H9 (cell line): ENCODE data around the gene TRIOBP. TPM values are rescaled to one million over a fixed set of nuclear protein-coding genes. Genes with fewer than 3 reads are reported as not detected.

Experiments
- DNase-seq: peaks from one replicate; pipeline ENCODE4 v3.0.0-alpha.2; 2017
- H2AFZ ChIP-seq: one replicate; pipeline ENCODE4 v1.6.1; 2013; ENCODE audit warnings: mild to moderate bottlenecking, low read length, control low read depth, moderate library complexity
- H2AK5ac ChIP-seq: 2 replicates; pipeline ENCODE4 v1.6.1; 2013; ENCODE audit warnings: low read length, control low read depth, mixed read lengths; ENCODE audit not compliant: insufficient read length
- H2BK120ac ChIP-seq: one replicate; pipeline ENCODE4 v1.6.1; 2013; ENCODE audit warnings: low read depth, mild to moderate bottlenecking, low read length, control low read depth, inconsistent platforms; ENCODE audit not compliant: poor library complexity, severe bottlenecking
- H2BK12ac ChIP-seq: 2 replicates; pipeline ENCODE4 v1.6.1; 2013; ENCODE audit warnings: low read length, control low read depth, mixed read lengths, low read depth; ENCODE audit not compliant: insufficient read length
- H2BK15ac ChIP-seq: 2 replicates; pipeline ENCODE4 v1.6.1; 2013; ENCODE audit warnings: low read depth, low read length, control low read depth
- H2BK20ac ChIP-seq: one replicate; pipeline ENCODE4 v1.6.1; 2013; ENCODE audit warnings: low read depth, mild to moderate bottlenecking, low read length, control low read depth, inconsistent platforms; ENCODE audit not compliant: poor library complexity, severe bottlenecking
- H2BK5ac ChIP-seq: 2 replicates; pipeline ENCODE4 v1.6.1; 2013; ENCODE audit warnings: low read length, control low read depth, mixed read lengths; ENCODE audit not compliant: insufficient read length
- H3K14ac ChIP-seq: 2 replicates; pipeline ENCODE4 v1.6.1; 2013; ENCODE audit warnings: low read length, control low read depth; ENCODE audit not compliant: insufficient read depth
- H3K18ac ChIP-seq: 2 replicates; pipeline ENCODE4 v1.6.1; 2013; ENCODE audit warnings: low read depth, mild to moderate bottlenecking, mixed read lengths, low read length, control low read depth; ENCODE audit not compliant: insufficient read length
- H3K23ac ChIP-seq: 2 replicates; pipeline ENCODE4 v1.6.1; 2013; ENCODE audit warnings: low read length, control low read depth, mixed read lengths, low read depth; ENCODE audit not compliant: insufficient read length
- H3K23me2 ChIP-seq: 2 replicates; pipeline ENCODE4 v1.6.1; 2013; ENCODE audit warnings: low read depth, mild to moderate bottlenecking, mixed read lengths, low read length, control low read depth; ENCODE audit not compliant: insufficient read length, poor library complexity, severe bottlenecking
- H3K27ac ChIP-seq: 2 replicates; pipeline ENCODE4 v1.5.1; 2013; ENCODE audit warnings: low read length, control low read depth, mixed read lengths, low read depth; ENCODE audit not compliant: insufficient read length
- H3K27me3 ChIP-seq: 2 replicates; pipeline ENCODE4 v1.6.1; 2013; ENCODE audit warnings: low read length, control low read depth, inconsistent platforms; ENCODE audit not compliant: insufficient read depth
- H3K4ac ChIP-seq: 2 replicates; pipeline ENCODE4 v1.6.1; 2013; ENCODE audit warnings: low read depth, mild to moderate bottlenecking, control low read depth, inconsistent platforms, low read length, moderate library complexity
- H3K4me1 ChIP-seq: 2 replicates; pipeline ENCODE4 v1.6.1; 2013; ENCODE audit warnings: low read length, control low read depth, inconsistent platforms; ENCODE audit not compliant: insufficient read depth
- H3K4me2 ChIP-seq: 2 replicates; pipeline ENCODE4 v1.6.1; 2013; ENCODE audit warnings: low read length, control low read depth, mixed read lengths; ENCODE audit not compliant: insufficient read length, insufficient read depth
- H3K56ac ChIP-seq: 2 replicates; pipeline ENCODE4 v1.6.1; 2013; ENCODE audit warnings: low read depth, mild to moderate bottlenecking, mixed read lengths, low read length, control low read depth; ENCODE audit not compliant: insufficient read length
- H3K79me1 ChIP-seq: 2 replicates; pipeline ENCODE4 v1.6.1; 2013; ENCODE audit warnings: low read depth, mild to moderate bottlenecking, moderate library complexity, low read length, control low read depth, inconsistent platforms; ENCODE audit not compliant: insufficient read depth, poor library complexity, severe bottlenecking
- H3K79me2 ChIP-seq: 2 replicates; pipeline ENCODE4 v1.6.1; 2013; ENCODE audit warnings: low read length, control low read depth, inconsistent platforms; ENCODE audit not compliant: insufficient read depth
- H3K9ac ChIP-seq: 2 replicates; pipeline ENCODE4 v1.6.1; 2013; ENCODE audit warnings: low read length, control low read depth, mixed read lengths; ENCODE audit not compliant: insufficient read length; ENCODE audit errors: extremely low read depth
- H3K9me3 ChIP-seq: one replicate; pipeline ENCODE4 v1.6.1; 2013; ENCODE audit warnings: low read depth, low read length, inconsistent platforms; ENCODE audit not compliant: control insufficient read depth
- H3T11ph ChIP-seq: one replicate; pipeline ENCODE4 v1.6.1; 2013; ENCODE audit warnings: mild to moderate bottlenecking, low read length, control low read depth, inconsistent platforms
- H4K20me1 ChIP-seq: one replicate; pipeline ENCODE4 v1.6.1; 2013; ENCODE audit not compliant: control insufficient read depth, insufficient read length, insufficient read depth
- H4K5ac ChIP-seq: 2 replicates; pipeline ENCODE4 v1.6.1; 2013; ENCODE audit warnings: low read depth, mild to moderate bottlenecking, mixed read lengths, low read length, control low read depth; ENCODE audit not compliant: insufficient read length
- H4K8ac ChIP-seq: replicated peaks from 2 replicates; pipeline ENCODE4 v1.6.1; 2013; ENCODE audit warnings: low read length, control low read depth, mixed read lengths, low read depth; ENCODE audit not compliant: insufficient read length
- H4K91ac ChIP-seq: 2 replicates; pipeline ENCODE4 v1.6.1; 2013; ENCODE audit warnings: low read depth, mild to moderate bottlenecking, moderate library complexity, mixed read lengths, low read length, control low read depth; ENCODE audit not compliant: insufficient read length
- H3K27ac Mint-ChIP-seq, 3 experiments: 2 replicates in 2 of 3; 3 replicates in 1 of 3; pipeline ENCODE4 v1.8.0; 2020 to 2021; ENCODE audit warnings: mixed read lengths in 3 of 3, mild to moderate bottlenecking in 1 of 3, moderate library complexity in 1 of 3
- H3K27me3 Mint-ChIP-seq: 2 replicates; pipeline ENCODE4 v1.8.0; 2021; ENCODE audit warnings: low read depth, mild to moderate bottlenecking, moderate library complexity, mixed read lengths
- H3K36me3 Mint-ChIP-seq, 3 experiments: 2 replicates in 2 of 3; 3 replicates in 1 of 3; pipeline ENCODE4 v1.8.0; 2020 to 2021; ENCODE audit warnings: low read depth in 3 of 3, mixed read lengths in 3 of 3; ENCODE audit not compliant: insufficient read depth in 1 of 3
- H3K4me1 Mint-ChIP-seq, 2 experiments: 2 replicates each; pipeline ENCODE4 v1.8.0; 2020; ENCODE audit warnings: mixed read lengths in 2 of 2
- H3K4me3 Mint-ChIP-seq, 2 experiments: 2 replicates in 1 of 2; 3 replicates in 1 of 2; pipeline ENCODE4 v1.8.0; 2020 to 2021; ENCODE audit warnings: mild to moderate bottlenecking in 2 of 2, mixed read lengths in 2 of 2, moderate library complexity in 1 of 2
- H3K9me3 Mint-ChIP-seq, 2 experiments: 2 replicates in 1 of 2; 3 replicates in 1 of 2; pipeline ENCODE4 v1.8.0; 2020; ENCODE audit warnings: mild to moderate bottlenecking in 2 of 2, mixed read lengths in 2 of 2, moderate library complexity in 1 of 2
- WGBS: extraction: QIAGEN DNeasy Blood & Tissue Kit; methylation state at CpG from one replicate; pipeline ENCODE4 v1.1.7; 2013; ENCODE audit warnings: missing lambda C conversion rate, low lambda C conversion rate, mixed read lengths; ENCODE audit not compliant: insufficient read length; ENCODE audit errors: extremely low coverage; 5-methylcytosine and 5-hydroxymethylcytosine counted together
- total RNA-seq: library from RNA; stranded (reverse); gene quantifications from 2 replicates; pipeline ENCODE4 v1.2.1, GENCODE V29; 2021
- TF ChIP-seq, protein P1 (sequence below): fragments of 200-600 bp; sonication (generic); conservative IDR thresholded peaks from 3 replicates; pipeline ENCODE4 v1.8.0; 2021; ENCODE audit warnings: antibody characterized with exemption, mild to moderate bottlenecking

TRIOBP gene
- total RNA-seq, 1 experiment from 2014 or later = 52.7 TPM

DNA sequence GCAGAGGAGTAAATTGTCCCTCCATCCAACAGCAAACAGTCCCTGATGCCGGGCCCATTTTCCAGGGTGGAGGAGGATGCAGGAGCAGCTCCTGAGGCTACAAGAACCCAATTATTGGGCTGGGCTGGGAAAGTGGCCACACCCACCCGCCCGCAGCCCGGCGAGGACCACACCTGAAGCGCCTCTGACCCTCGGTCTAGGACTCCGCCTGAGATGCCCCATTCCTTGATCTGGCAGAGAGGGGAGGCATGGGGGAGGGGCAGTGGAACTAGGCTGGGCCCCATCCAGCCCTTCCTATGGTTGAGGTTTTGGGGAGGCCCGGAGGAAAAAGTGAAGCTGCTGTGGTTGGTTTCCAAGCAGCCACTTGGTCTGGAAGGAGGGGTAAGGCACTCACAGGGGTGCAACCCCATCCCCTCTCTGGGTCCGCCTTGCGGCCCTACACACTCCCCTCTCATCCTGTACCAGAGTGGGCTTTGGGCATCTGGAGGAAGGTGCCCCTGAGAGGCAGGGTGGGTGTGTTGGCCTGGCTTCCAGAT, 23.9 kb upstream of the TRIOBP start:
- H3K27me3 Mint-ChIP-seq = peaks cover 5% of the 10 kb centered on the region
- no peak overlapping the region for H3K18ac ChIP-seq
- H2BK12ac ChIP-seq = no peak overlapping the region
- H3K4me2 ChIP-seq = no peak overlapping the region
- no peak overlapping the region for H3K4ac ChIP-seq
- no peak overlapping the region for H4K8ac ChIP-seq
- no peak overlapping the region for H2AFZ ChIP-seq
- no peak overlapping the region for H4K91ac ChIP-seq
- DNase-seq = no peak
- H3K27me3 ChIP-seq = no peaks in the 10 kb centered on the region
- H2AK5ac ChIP-seq = no peak overlapping the region
- no peaks in the 10 kb centered on the region for H3K9me3 Mint-ChIP-seq
- peaks cover 3% of the 10 kb centered on the region for H3K23me2 ChIP-seq
- H4K5ac ChIP-seq = no peak overlapping the region
- H3K14ac ChIP-seq = no peak overlapping the region
- no peaks in the 10 kb centered on the region for H4K20me1 ChIP-seq
- no CpG with 5 or more reads among the region's 11 CpGs for WGBS
- no peak overlapping the region for H3K27ac Mint-ChIP-seq
- TF ChIP-seq, protein P1, sequence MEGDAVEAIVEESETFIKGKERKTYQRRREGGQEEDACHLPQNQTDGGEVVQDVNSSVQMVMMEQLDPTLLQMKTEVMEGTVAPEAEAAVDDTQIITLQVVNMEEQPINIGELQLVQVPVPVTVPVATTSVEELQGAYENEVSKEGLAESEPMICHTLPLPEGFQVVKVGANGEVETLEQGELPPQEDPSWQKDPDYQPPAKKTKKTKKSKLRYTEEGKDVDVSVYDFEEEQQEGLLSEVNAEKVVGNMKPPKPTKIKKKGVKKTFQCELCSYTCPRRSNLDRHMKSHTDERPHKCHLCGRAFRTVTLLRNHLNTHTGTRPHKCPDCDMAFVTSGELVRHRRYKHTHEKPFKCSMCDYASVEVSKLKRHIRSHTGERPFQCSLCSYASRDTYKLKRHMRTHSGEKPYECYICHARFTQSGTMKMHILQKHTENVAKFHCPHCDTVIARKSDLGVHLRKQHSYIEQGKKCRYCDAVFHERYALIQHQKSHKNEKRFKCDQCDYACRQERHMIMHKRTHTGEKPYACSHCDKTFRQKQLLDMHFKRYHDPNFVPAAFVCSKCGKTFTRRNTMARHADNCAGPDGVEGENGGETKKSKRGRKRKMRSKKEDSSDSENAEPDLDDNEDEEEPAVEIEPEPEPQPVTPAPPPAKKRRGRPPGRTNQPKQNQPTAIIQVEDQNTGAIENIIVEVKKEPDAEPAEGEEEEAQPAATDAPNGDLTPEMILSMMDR = no peak
- no peak overlapping the region for H3K56ac ChIP-seq
- H3T11ph ChIP-seq = no peak overlapping the region
- H3K79me1 ChIP-seq = no peaks in the 10 kb centered on the region
- H3K79me2 ChIP-seq = no peaks in the 10 kb centered on the region
- no peaks in the 10 kb centered on the region for H3K4me1 ChIP-seq
- no peak overlapping the region; the same call in 1 of the 2 replicates for H2BK15ac ChIP-seq
- no peak overlapping the region for H3K27ac ChIP-seq
- H3K9me3 ChIP-seq = no peaks in the 10 kb centered on the region
- H3K9ac ChIP-seq = no peak overlapping the region
- no peak overlapping the region for H3K4me3 Mint-ChIP-seq
- no peak overlapping the region for H3K23ac ChIP-seq
- H3K4me1 Mint-ChIP-seq = peaks cover 6 to 29% of the 10 kb centered on the region in 2 experiments
- H2BK20ac ChIP-seq = no peak overlapping the region
- peaks cover 0 to 7% (median 0%) of the 10 kb centered on the region in 3 experiments; a peak in 2 of 7 replicates for H3K36me3 Mint-ChIP-seq
- no peak overlapping the region for H2BK5ac ChIP-seq
- H2BK120ac ChIP-seq = no peak overlapping the region
